ENCODE data around the gene HIVEP3. TPM values are rescaled to one million over a fixed set of nuclear protein-coding genes. Genes with fewer than 3 reads are reported as not detected.

HIVEP3 gene
- total RNA-seq, 1 experiment from 2014 or later, result not detected

DNA sequence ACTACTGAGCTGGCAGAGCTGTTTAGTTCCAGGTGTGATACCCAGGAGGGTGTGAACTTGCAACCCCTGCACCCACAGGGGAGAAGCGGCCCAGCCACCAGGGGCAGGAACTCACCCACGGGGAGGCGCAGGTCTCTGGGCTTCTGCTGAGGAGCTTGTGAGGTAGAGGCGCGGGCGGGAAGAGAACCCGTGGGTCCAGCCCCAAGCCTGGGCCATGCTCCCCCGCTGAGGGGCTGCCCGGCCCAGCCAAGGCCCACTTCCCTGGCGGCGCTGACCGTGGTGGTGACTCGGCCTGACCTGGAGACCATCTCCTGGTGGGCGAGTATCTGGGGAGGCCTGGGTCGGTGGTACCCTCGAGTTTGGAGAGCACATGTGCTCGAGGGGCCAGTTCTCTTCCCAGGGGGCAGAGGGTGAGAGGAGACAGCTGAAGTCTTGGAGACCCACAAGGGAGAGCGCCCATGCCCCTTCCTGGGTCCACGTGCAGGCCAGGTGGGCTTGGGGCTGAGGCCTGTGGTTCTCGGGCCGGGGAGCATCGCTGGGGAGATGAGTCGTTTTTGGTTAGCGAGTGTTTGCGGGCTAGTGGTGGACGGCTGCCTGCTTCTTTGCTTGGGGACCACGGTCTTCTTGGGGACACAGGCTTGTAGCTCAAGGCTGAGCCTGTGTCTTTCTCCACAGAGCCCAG lies 405.9 kb downstream of the HIVEP3 start:
- H3K27me3 ChIP-seq, result no peaks in the 10 kb centered on the region
- H3K9me3 ChIP-seq, result no peaks in the 10 kb centered on the region
- no peak overlapping the region for H3K4me3 ChIP-seq
- no peak for DNase-seq
- no peaks in the 10 kb centered on the region for H3K36me3 ChIP-seq

DNA sequence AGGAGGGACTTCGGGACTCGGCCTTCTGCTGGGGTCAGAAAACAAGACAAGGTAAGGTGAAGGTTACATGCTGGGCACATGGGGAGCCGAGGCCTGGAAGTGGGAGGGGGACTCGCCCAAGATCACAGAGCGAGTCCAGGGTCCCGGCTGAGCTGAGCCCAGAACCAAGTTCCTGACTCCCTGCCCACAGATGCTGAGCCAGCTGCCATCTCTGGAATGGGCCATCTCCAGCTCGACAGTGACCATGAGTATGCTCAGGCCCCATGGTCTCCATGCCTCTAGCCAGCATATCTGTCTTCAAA lies 407.5 kb downstream of the HIVEP3 start:
- no peaks in the 10 kb centered on the region for H3K36me3 ChIP-seq

DNA sequence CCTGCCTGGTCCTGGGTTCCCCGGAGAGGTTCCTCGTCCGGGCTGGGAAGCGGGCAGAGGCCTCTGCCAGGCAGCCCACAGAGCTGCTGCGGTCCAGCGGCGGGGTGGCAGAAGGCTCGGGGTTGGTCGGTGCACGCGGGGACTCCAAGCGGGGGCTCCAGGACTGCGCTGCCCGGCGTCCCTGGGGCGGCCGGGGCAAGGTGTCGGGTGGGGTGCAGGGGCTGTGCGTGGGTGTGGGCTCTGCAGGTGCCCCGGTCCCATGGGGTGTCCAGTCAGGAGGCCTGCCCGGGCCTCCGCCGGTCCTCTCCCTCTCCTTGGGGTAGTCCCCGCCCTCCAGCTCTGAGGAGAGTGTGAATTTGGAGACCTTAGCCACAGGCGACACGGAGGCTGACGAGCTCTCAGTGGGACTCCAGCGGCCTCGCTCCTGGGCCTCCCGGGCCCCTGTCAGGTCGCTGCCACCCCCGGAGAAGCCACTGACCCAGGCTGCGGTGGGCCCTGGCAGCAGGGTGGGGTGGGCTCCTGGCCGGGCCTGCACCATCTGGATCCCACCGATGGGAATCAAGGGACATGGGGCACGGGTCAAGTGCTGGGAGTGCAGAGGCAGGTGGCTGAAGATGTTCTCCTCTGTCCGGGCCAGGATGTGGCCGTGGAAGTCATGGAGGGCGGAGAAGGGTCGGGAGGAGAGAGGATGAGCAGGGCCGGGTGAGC lies 408.0 kb downstream of the HIVEP3 start:
- Histone ChIP-seq H3K27me3 (no peaks in the 10 kb centered on the region), H3K9me3 (no peaks in the 10 kb centered on the region), H3K4me3 (no peak overlapping the region), H3K36me3 (no peaks in the 10 kb centered on the region)
- DNase-seq, result no peak

More for the DNA sequence above, 407.5 kb downstream of the HIVEP3 start:
- DNase-seq, result no peak
- H3K4me3 ChIP-seq, result no peak overlapping the region
- H3K9me3 ChIP-seq, result no peaks in the 10 kb centered on the region
- H3K27me3 ChIP-seq, result no peaks in the 10 kb centered on the region

DNA sequence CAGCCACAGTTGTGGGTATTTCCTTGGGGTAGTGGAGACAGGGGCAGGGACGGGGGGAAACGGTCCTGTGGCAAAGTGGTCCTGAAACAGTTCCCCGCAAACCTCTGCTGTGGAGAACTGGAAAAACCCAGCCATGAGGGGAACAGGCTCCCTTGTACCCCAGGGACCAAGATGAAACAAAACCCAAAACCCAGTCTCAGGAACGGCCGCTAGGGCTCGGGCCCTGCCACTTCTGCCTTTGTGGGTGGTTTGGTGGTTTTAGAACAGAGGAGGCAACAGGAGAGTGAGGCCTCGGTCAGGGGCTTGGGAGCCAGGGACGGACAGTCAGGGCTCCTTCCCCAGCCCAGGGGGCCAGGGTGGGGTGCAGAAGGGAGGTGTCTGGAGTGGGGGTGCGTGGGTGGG lies 409.5 kb downstream of the HIVEP3 start:
- no peak overlapping the region for H3K4me3 ChIP-seq
- H3K36me3 ChIP-seq, result no peaks in the 10 kb centered on the region
- no peaks in the 10 kb centered on the region for H3K27me3 ChIP-seq
- DNase-seq, result no peak
- H3K9me3 ChIP-seq, result no peaks in the 10 kb centered on the region

DNA sequence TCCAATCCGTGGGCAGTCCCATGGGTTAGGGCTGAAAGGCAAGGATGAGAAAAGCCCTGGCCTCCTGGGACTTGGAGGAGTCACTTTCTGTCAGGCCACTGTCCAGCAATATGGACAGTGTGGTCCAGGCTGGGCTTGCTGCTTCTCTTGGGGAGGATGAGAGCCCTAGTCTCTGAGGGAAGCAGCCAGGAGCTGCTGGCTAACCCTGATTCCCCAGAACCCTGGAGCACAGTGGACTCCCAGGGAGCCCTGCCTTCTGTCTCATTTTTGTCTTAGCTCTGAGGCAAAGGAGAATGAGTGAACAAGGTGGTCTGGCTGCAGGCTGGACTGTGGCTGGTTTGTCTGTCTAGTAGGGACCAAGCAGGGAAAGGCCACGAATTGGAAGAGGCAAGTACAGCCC lies 410.4 kb downstream of the HIVEP3 start:
- H3K4me3 ChIP-seq, result no peak overlapping the region
- no peaks in the 10 kb centered on the region for H3K9me3 ChIP-seq
- H3K27me3 ChIP-seq, result no peaks in the 10 kb centered on the region
- no peaks in the 10 kb centered on the region for H3K36me3 ChIP-seq
- DNase-seq, result no peak

DNA sequence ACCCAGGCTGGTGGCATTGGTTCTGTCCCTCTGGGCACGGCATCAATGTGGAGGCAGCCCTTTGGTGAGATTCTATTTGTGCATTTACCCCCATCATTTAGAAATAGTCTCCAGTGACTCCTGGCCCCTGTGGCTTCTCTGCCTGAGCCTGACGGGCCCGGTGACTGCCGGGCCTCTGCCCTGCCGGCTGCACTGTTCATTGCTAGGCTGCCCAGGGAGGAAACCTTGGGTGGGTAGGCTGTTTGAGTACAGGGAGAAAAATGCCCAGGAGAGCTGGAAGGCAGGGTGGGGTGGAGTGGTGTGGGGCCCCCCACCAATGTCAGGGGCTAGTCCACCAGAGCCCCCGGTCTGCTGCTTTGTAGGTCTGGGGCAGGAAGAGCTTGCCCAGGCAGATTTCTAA lies 410.9 kb downstream of the HIVEP3 start:
- H3K36me3 ChIP-seq, result no peaks in the 10 kb centered on the region
- DNase-seq, result no peak
- no peaks in the 10 kb centered on the region for H3K27me3 ChIP-seq
- H3K4me3 ChIP-seq, result no peak overlapping the region
- no peaks in the 10 kb centered on the region for H3K9me3 ChIP-seq

DNA sequence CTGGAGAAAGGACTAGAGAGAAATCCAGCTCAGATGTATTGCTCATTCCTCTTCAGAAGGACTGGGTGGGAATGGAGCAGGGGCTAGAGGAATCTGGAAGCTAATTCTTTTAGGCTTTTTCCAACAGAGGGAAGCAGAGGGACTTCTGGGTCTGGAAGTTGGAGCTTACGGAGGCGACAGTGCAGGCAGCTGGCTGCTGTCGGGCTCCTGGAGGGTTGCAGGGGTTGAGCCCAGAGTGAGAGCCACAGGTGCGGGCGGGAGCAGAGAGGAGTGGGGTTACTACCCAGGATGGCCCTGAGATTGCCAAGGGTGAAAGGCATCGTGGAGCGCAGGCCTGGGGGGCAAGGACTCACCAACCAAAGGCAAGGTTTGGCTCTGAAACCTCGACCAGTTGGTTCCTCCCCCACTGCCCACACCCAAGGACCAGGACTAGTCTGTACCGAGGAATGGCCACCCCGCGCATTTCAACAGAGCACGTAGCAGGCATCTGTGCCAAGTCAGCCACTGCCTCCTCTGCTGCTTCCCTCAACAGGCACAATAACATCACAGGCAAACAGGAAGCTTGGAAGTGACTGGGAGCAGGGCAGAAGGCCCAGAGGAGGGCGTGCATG lies 411.5 kb downstream of the HIVEP3 start:
- Histone ChIP-seq H3K36me3 (no peaks in the 10 kb centered on the region), H3K9me3 (no peaks in the 10 kb centered on the region)

DNA sequence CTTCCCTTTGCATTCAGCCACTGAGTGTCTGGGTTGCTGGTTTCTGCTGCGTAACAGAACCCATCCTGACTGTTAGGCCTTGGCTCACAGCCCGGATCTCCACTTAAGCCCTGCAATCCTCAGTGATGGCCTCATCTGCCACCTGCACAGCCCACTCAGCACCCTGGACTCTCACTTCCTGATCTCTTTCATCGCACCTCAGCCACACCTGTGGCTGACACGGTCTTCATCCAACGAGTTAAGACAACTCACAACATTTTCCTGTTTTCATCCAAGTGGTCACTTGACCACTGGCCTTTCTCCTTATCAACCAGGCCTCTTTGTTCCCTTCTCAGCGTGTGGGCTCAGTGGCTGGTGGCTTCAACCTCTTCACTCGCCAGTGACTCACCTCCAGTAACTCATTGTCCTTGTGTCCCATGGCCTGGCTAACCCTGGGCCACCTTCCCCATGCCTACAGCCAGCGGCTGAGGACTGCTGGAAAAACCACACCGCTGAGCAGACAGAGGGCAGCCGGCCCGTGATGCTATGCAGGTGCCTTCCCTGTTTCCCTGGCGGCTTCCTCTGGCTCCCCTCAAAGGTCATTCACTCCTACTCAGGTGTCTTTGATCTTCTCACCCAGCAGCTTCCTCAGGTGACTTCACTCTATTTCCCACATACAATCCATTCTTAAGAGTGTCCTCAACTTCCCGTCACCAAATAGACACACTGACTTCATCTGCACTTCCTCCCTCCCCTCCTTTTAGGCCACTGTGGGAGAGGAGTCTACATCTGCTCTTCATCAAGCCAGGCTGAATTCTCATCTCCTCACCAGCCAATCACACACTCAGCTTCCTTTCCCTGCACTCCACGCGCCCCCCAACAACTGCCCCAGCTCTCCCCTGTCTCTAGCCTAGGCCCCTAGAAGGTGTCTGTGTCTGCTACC lies 414.3 kb downstream of the HIVEP3 start:
- no peaks in the 10 kb centered on the region for H3K36me3 ChIP-seq
- no peaks in the 10 kb centered on the region for H3K9me3 ChIP-seq
- no peak overlapping the region for H3K4me3 ChIP-seq
- H3K27me3 ChIP-seq, result no peaks in the 10 kb centered on the region
- DNase-seq, result peak; percentile 57

More for the DNA sequence above, 411.5 kb downstream of the HIVEP3 start:
- DNase-seq, result no peak
- Histone ChIP-seq H3K4me3 (no peak overlapping the region), H3K27me3 (no peaks in the 10 kb centered on the region)

DNA sequence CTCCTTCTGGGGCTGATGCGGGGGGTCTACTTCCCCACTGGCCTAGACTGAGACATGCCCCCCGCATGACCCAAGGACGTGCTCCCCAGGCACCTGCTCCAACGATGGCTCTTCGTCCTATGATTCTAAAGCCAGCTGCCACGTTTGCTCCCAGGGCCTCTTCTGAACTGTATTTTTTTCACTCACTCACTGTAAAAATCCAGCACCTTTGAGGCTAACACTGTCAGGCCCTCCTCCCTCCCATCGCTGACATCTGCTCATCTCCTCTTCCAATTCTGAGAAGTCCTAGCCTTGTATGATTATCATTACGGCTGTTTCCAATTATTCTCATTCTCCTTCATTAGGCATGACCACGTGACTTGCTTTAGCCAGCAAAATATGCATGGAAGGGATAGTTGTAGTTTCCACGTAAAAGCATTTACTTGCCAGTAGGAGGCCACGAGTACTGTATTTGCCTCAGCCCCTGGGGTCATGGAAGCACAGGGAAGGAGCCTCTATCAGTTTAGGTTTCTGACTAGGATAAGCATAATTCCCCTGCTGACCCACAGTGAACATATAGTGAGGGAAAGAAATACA lies 415.1 kb downstream of the HIVEP3 start:
- DNase-seq, result no peak
- Histone ChIP-seq H3K9me3 (no peaks in the 10 kb centered on the region), H3K4me3 (no peak overlapping the region), H3K27me3 (no peaks in the 10 kb centered on the region), H3K36me3 (no peaks in the 10 kb centered on the region)

DNA sequence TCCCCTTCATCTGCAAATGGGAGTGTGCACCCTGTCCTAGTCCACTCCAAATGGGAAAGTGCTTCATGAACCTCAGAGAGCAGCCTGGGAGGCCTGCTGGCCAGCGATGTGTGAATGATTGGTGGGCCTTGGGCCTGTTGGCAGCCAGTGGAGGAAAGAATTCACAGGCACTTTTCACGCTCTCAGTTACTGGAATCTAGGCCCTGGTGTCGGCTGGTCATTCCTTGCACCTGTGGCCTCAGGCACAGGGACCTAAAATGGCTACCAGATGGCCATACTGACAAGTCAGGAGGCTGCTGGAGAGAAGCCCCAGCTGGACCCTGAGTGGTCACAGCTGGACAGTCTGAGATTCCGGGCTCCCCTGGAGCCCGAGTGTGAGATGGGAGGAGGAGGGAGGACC lies 415.8 kb downstream of the HIVEP3 start:
- no peak for DNase-seq
- H3K9me3 ChIP-seq, result no peaks in the 10 kb centered on the region
- no peak overlapping the region for H3K4me3 ChIP-seq
- H3K36me3 ChIP-seq, result no peaks in the 10 kb centered on the region
- no peaks in the 10 kb centered on the region for H3K27me3 ChIP-seq

DNA sequence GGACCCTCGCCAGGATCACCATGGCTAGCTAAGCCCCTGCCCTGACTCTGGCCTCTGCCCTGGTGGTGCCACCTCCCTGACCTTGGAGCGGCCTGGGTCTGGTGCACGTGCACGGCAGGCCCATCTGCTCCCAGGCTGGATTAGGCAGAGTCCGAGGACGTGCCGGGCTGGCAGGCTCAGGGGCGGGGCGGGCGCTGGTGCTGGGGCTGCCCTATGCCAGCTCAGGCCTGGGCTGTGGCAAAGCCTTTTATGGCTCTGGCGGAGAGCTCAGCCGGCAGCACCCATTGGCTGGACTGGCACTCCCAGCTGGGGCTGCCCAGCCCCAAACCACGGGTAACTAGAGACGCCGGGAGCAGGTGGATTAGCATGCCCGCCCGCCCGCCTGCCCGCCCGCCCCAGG lies 417.1 kb downstream of the HIVEP3 start:
- H3K27me3 ChIP-seq, result no peaks in the 10 kb centered on the region
- no peaks in the 10 kb centered on the region for H3K9me3 ChIP-seq
- DNase-seq, result peak; percentile 96
- H3K4me3 ChIP-seq, result no peak overlapping the region
- H3K36me3 ChIP-seq, result no peaks in the 10 kb centered on the region

DNA sequence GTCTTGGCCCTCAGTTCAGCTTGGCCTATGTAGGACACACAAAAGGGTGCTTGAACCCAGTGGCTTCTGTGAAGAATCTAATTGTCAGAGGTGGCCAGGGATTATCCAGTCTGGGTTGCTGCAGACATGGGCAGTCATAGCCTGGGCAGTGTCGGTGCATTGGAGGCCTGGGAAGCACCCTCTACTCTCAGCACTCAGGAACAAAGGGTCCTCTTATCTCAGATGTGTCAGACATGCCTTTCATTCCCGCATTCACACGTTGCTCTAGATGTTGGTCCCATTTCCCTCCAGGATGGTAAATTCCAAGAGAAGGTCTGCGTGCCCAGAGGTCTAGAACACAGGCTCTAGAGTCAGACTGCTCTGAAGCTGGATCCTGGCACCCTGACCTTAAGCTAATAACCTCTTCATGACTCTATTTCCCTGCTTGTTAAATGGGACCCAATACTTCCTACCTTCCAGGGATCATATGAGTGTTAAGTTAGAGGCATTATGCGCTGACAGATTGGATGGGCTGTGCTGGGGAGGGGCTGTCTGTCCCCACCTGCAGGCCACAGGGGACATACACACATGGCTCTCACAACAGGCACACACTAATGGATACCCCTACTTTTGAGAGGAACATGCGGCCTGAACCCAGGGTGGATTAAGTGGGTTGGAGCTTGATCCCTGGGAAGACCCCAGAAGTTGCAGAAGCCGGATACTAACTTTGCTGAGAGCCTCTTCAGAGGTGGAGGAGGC lies 417.8 kb downstream of the HIVEP3 start:
- no peak overlapping the region for H3K4me3 ChIP-seq
- H3K27me3 ChIP-seq, result no peaks in the 10 kb centered on the region
- H3K36me3 ChIP-seq, result no peaks in the 10 kb centered on the region
- no peaks in the 10 kb centered on the region for H3K9me3 ChIP-seq
- DNase-seq, result no peak

DNA sequence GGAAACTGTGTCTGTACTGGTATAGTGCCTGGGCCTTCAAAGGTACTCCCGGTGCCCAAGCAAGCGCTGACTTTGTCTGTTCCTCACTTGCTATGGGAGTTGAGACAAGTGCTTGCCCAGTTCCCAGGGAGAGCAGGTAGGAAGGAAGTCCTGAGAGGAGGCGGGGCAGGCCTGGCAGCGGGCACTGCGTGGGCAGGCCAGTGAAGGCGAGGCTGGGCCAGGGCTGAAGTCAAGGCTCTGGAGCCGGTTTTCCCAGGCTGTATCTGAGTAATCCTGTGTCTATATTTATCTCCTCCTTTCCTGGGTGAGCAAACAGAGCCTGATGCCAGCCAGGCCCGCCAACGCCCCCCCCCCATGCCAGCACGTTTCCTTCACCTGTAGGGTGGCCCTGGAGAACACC lies 418.3 kb downstream of the HIVEP3 start:
- DNase-seq, result peak; percentile 91
- no peaks in the 10 kb centered on the region for H3K36me3 ChIP-seq
- H3K9me3 ChIP-seq, result no peaks in the 10 kb centered on the region
- no peaks in the 10 kb centered on the region for H3K27me3 ChIP-seq
- H3K4me3 ChIP-seq, result no peak overlapping the region

DNA sequence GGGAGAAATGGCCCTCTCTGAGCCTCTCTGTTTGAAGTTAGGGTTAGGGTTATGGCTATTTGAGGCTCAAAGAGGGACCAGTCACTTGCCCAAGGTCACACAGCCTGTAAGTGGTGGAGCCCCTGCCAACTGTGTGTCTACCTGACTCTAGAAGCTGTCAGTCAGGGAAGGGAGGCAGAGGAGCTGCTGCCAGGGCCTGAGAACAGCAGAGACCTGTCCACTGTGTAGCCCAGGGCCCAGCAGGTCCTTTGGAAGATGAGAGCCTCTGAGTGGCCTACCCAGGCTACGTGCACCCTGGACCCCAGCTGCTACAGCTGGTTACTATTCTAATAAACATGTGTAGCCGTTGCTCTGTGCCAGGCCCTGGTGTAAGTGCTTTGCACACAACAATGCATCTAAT lies 419.1 kb downstream of the HIVEP3 start:
- Histone ChIP-seq H3K27me3 (no peaks in the 10 kb centered on the region), H3K36me3 (no peaks in the 10 kb centered on the region), H3K9me3 (no peaks in the 10 kb centered on the region), H3K4me3 (no peak overlapping the region)
- DNase-seq, result peak; percentile 25

DNA sequence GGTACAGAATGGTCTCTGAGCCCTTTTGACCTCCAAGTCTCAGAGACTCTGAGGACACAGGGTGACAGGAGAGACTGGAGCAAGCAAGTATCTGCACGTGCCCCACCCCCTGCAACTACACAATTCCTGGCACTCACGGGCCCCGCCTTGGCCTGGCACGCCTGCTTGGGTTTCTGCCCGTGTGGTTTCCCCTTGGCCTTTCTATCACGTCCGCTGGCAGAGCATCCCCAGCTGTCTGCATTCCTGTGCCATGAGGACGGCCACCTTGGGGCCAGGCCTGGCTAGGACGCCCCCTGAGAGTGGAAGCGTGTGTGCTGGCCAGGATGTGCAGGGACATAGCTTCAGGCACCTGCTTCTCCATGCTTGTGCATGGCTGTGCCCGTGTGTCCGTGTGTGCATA lies 419.9 kb downstream of the HIVEP3 start:
- Histone ChIP-seq H3K36me3 (no peaks in the 10 kb centered on the region), H3K4me3 (no peak overlapping the region), H3K9me3 (no peaks in the 10 kb centered on the region), H3K27me3 (no peaks in the 10 kb centered on the region)
- DNase-seq, result peak; percentile 95

DNA sequence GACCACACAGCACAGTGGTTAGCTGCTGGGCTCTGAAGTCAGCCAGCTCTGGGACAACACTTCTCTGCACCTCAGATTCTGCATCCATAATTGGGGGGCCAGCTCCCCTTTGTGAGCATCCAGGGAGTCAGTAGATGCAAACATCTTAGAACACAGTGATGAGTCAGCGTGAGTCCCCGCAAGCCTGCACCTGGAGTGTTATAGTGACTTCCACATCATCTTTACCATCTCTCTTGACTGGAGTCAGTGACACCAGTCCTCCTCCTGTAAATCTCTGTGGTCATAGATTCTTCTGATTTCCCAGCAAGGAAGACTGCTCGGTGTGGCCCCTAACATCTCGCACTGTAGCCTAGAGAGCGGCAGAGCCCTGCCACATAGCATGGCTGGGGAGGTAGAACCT lies 420.3 kb downstream of the HIVEP3 start:
- no peak overlapping the region for H3K4me3 ChIP-seq
- DNase-seq, result no peak
- H3K9me3 ChIP-seq, result no peaks in the 10 kb centered on the region
- H3K36me3 ChIP-seq, result no peaks in the 10 kb centered on the region
- no peaks in the 10 kb centered on the region for H3K27me3 ChIP-seq

Data from MG63 (cell line).